Posterior cingulate gyrus (tissue), 11 donors: ENCODE data around the gene CALHM1.
"Not testable (repeated sequence)": the region's sequence is repeated elsewhere in the genome, so short reads cannot be mapped to it uniquely, and the experiment has no call there.

Experiments used
- DNase-seq, 10 donors: peaks; one replicate each; pipeline versions ENCODE4 v3.0.0 to v3.0.0-alpha.2; 2020 to 2021; ENCODE audit warnings: mixed read lengths in 3 of 10
- intact Hi-C: fragments of 100-400 bp; cut with DNase I; formaldehyde crosslinking; loops from one replicate; pipeline ENCODE4 v1.15.1; 2023

The CALHM1 gene

GRCh38 chr10:103491729-103492364 is 33.1 kb upstream of the CALHM1 start:
- intact Hi-C loops = loop anchor here (5.0 kb wide), 1 partner anchor 50 kb away; no protein-coding TSS in a partner anchor

GRCh38 chr10:103490986-103491314 is 32.2 kb upstream of the CALHM1 start:
- intact Hi-C loops = loop anchor here (5.0 kb wide), 1 partner anchor 51 kb away; no protein-coding TSS in a partner anchor
- DNase-seq = peak in 1 of 10 donors; percentile 60

More at GRCh38 chr10:103491729-103492364, 33.1 kb upstream of the CALHM1 start:
- peak in 2 of 10 donors; percentile 33 to 64 for DNase-seq

- intact Hi-C loops = no loop called here
- no peak for DNase-seq
Observed at GRCh38 chr10:103487410-103487708, 28.7 kb upstream of the CALHM1 start.

- peak in 2 of 10 donors; percentile 23 to 33 for DNase-seq
- intact Hi-C loops = not testable (repeated sequence)
Observed at GRCh38 chr10:103486635-103487409, 28.1 kb upstream of the CALHM1 start.

- no peak for DNase-seq
- intact Hi-C loops = no loop called here
Observed at GRCh38 chr10:103481974-103482531, 23.4 kb upstream of the CALHM1 start.

- intact Hi-C loops = no loop called here
- DNase-seq = peak in 1 of 10 donors; percentile 60
Observed at GRCh38 chr10:103480521-103480920, 21.8 kb upstream of the CALHM1 start.

- DNase-seq = peak in 1 of 10 donors; percentile 11
- intact Hi-C loops = no loop called here
Observed at GRCh38 chr10:103479135-103479534, 20.4 kb upstream of the CALHM1 start, which contains the start of gene CALHM3. TSS of gene CALHM3 (minus strand) at chr10:103479240. CDS start at chr10:103479032, 208 bp downstream.

GRCh38 chr10:103478671-103479070 is 20.0 kb upstream of the CALHM1 start:
- intact Hi-C loops = no loop called here
- peak in 2 of 10 donors; percentile 32 to 67 for DNase-seq

GRCh38 chr10:103476046-103476768 is 17.5 kb upstream of the CALHM1 start:
- peak in 2 of 10 donors; percentile 60 to 64 for DNase-seq
- intact Hi-C loops = no loop called here

- intact Hi-C loops = no loop called here
- DNase-seq = peak in 2 of 10 donors; percentile 39 to 51
Observed at GRCh38 chr10:103475437-103475836, 16.7 kb upstream of the CALHM1 start.

- intact Hi-C loops = no loop called here
- no peak for DNase-seq
Observed at GRCh38 chr10:103474077-103474476, 15.4 kb upstream of the CALHM1 start.

- DNase-seq = peak in 2 of 10 donors; percentile 74 to 78
- intact Hi-C loops = no loop called here
Observed at GRCh38 chr10:103473261-103473671, 14.6 kb upstream of the CALHM1 start.

- DNase-seq = peak in 2 of 10 donors; percentile 35 to 69
- intact Hi-C loops = no loop called here
Observed at GRCh38 chr10:103472005-103472404, 13.3 kb upstream of the CALHM1 start.

- intact Hi-C loops = no loop called here
- DNase-seq = peak in 3 of 10 donors; percentile 54 to 70 (median 54)
Observed at GRCh38 chr10:103470761-103471653, 12.3 kb upstream of the CALHM1 start.

- intact Hi-C loops = no loop called here
- DNase-seq = peak in 1 of 10 donors; percentile 4
Observed at GRCh38 chr10:103469201-103469600, 10.5 kb upstream of the CALHM1 start.

- no peak for DNase-seq
- intact Hi-C loops = no loop called here
Observed at GRCh38 chr10:103467406-103467805, 8.7 kb upstream of the CALHM1 start.

- DNase-seq = peak in 1 of 10 donors; percentile 25
- intact Hi-C loops = no loop called here
Observed at GRCh38 chr10:103466734-103467133, 8.0 kb upstream of the CALHM1 start.

GRCh38 chr10:103465411-103466179 is 6.9 kb upstream of the CALHM1 start:
- peak in 1 of 10 donors; percentile 42 for DNase-seq
- intact Hi-C loops = no loop called here

- intact Hi-C loops = no loop called here
Observed at GRCh38 chr10:103463499-103463898, 4.8 kb upstream of the CALHM1 start.

More at GRCh38 chr10:103463499-103463898, 4.8 kb upstream of the CALHM1 start:
- peak in 2 of 10 donors; percentile 4 to 14 for DNase-seq
